GM12892 (cell line): ENCODE data around the gene MET.
A peak's percentile ranks its signal among the peaks of the same experiment; 100 is the strongest.

Experiments
- DNase-seq: peaks from one replicate; pipeline ENCODE4 v3.0.0; 2011; ENCODE audit not compliant: insufficient read length
- FAIRE-seq: peaks from 2 replicates; lab custom pipeline; 2011; peaks lifted over from hg19 to GRCh38; lab: Jason Lieb, UNC
- POLR2A ChIP-seq: IDR thresholded peaks from 2 replicates; pipeline ENCODE4 v1.6.1; 2011; ENCODE audit warnings: low read depth, low read length, control low read depth
- POLR2AphosphoS5 ChIP-seq: IDR thresholded peaks from 2 replicates; pipeline ENCODE4 v1.6.1; 2011; ENCODE audit warnings: low read depth, low read length, control low read depth
- TAF1 ChIP-seq: IDR thresholded peaks from 2 replicates; pipeline ENCODE4 v1.6.1; 2011; ENCODE audit warnings: low read depth, mild to moderate bottlenecking, control low read depth, low read length, borderline replicate concordance

The MET gene

DNA sequence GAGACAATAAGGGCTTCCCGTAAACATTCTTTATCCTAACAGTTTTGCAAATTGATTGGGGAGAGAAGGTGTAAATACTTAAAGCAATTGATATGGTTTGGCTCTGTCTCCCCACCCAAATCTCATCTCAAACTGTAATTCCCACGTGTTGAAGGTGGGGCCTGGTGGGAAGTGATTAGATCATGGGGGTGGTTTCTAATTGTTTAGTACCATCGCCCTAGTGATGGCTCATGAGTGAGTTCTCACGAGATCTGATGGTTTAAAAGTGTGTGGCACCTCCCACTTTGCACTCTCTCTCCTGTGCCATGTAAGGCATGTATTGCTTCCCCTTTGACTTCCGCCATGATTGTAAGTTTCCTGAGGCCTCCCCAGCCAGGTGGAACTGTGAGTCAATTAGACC, 168.3 kb downstream of the MET start:
- TF ChIP-seq POLR2AphosphoS5, result no peak
- TF ChIP-seq POLR2A, result no peak
- TF ChIP-seq TAF1, result no peak
- FAIRE-seq, result no peak
- DNase-seq, result no peak

DNA sequence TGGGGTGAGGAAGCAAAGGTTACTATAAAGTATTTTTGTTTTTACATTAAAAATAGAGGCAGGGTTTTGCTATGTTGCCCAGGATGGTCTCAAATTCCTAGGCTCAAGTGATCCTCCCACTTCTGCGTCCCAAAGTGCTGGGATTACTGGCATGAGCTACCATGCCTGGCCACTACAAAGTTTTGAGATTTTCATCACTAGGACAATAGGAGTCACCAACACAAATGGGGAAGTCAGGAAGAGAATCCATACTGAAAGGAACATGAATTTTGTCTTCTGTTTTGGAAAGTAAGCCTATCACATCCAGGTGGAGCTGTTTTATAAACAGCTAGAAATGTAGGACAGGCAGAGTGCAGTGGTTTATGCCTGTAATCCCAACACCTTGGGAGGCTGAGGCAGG, 170.4 kb downstream of the MET start:
- no peak for TF ChIP-seq TAF1
- no peak for FAIRE-seq
- no peak for DNase-seq

DNA sequence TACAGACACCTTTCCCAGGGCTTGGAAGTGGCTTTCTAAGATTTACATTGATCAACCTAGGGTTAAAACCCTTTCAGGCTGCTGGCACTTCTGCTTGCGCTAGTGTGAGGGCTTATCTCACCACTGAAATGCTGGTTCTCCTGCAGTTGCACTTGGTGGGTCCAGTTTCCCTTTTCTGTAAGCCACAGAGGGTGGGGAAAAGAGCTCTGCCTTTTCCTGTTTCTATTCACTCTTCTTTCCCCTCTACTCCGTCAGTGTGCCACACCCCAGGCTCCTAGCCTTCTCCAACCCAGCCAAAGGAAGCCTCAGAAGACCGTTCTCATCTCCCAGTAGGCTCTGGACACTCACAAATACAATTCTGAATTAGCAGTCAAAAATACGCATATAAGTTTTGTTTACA, 171.4 kb downstream of the MET start:
- TF ChIP-seq POLR2AphosphoS5 (no peak), POLR2A (no peak), TAF1 (no peak)
- FAIRE-seq (peak; percentile 38), DNase-seq (no peak)
